IMR-90 (cell line): ENCODE data around the gene ZXDA. TPM values are rescaled to one million over a fixed set of nuclear protein-coding genes. Genes with fewer than 3 reads are reported as not detected.
A peak's percentile ranks its signal among the peaks of the same experiment; 100 is the strongest.

Experiments used
- ATAC-seq: fragments of 200-7000 bp; cut with Tn5 transposase; 2 replicates; pipeline ENCODE4 v1.9.1; 2020; ENCODE audit warnings: low read depth, mild to moderate bottlenecking, moderate library complexity
- BruUV-seq: library from RNA; stranded (reverse); fragments of 400-500 nt; replicated peaks from 2 replicates; lab custom pipeline; 2021; lab: Mats Ljungman, UMichigan
- CTCF ChIA-PET: fragments of 300-600 bp; formaldehyde crosslinking; extraction: SDS; loops from one replicate; lab custom pipeline; 2021; ENCODE audit warnings: antibody characterized with exemption; lab: Yijun Ruan, JAX
- POLR2A ChIA-PET: fragments of 300-600 bp; sonication (Branson Sonifier 250); formaldehyde crosslinking; loops from one replicate; lab custom pipeline; 2022; ENCODE audit warnings: antibody characterized with exemption; ENCODE audit not compliant: unreplicated experiment; lab: Charles Lee
- DNase-seq: peaks from one replicate; pipeline ENCODE4 v3.0.0; 2013
- H2AFZ ChIP-seq: replicated peaks from 2 replicates; pipeline ENCODE3; 2013; ENCODE audit warnings: low read length, mild to moderate bottlenecking; ENCODE audit not compliant: poor library complexity
- H2AK5ac ChIP-seq: 2 replicates; pipeline ENCODE4 v1.6.1; 2013; ENCODE audit warnings: low read depth, low read length, inconsistent platforms
- H2AK9ac ChIP-seq: replicated peaks from 2 replicates; pipeline ENCODE3; 2013; ENCODE audit warnings: mild to moderate bottlenecking, low read depth, low read length, moderate library complexity; ENCODE audit not compliant: poor library complexity
- H2BK120ac ChIP-seq: 2 replicates; pipeline ENCODE4 v1.6.1; 2013; ENCODE audit warnings: low read depth, low read length, inconsistent platforms
- H2BK15ac ChIP-seq: 3 replicates; pipeline ENCODE4 v1.6.1; 2013; ENCODE audit warnings: low read depth, low read length, inconsistent platforms
- H2BK20ac ChIP-seq: 2 replicates; pipeline ENCODE4 v1.6.1; 2013; ENCODE audit warnings: low read depth, mild to moderate bottlenecking, inconsistent platforms, low read length, moderate library complexity
- H2BK5ac ChIP-seq: 2 replicates; pipeline ENCODE4 v1.6.1; 2013; ENCODE audit warnings: mild to moderate bottlenecking, low read depth, low read length, inconsistent platforms; ENCODE audit not compliant: poor library complexity, severe bottlenecking
- H3K14ac ChIP-seq: replicated peaks from 2 replicates; pipeline ENCODE4 v1.6.1; 2013; ENCODE audit warnings: low read depth, low read length, inconsistent platforms
- H3K18ac ChIP-seq: 2 replicates; pipeline ENCODE4 v1.6.1; 2013; ENCODE audit warnings: low read depth, low read length, control low read depth
- H3K23ac ChIP-seq: 2 replicates; pipeline ENCODE4 v1.6.1; 2013; ENCODE audit warnings: low read depth, low read length, inconsistent platforms
- H3K27ac ChIP-seq: 2 replicates; pipeline ENCODE4 v1.5.1; 2013; ENCODE audit warnings: mild to moderate bottlenecking, control low read depth, low read length; ENCODE audit not compliant: insufficient read depth
- H3K27me3 ChIP-seq: 2 replicates; pipeline ENCODE4 v1.6.1; 2013; ENCODE audit warnings: low read length; ENCODE audit not compliant: control insufficient read depth, insufficient read depth
- H3K36me3 ChIP-seq: 2 replicates; pipeline ENCODE4 v1.6.1; 2013; ENCODE audit warnings: low read length, mixed read lengths; ENCODE audit not compliant: control insufficient read depth, insufficient read depth
- H3K4ac ChIP-seq: 2 replicates; pipeline ENCODE4 v1.6.1; 2013; ENCODE audit warnings: low read depth, low read length, inconsistent platforms
- H3K4me1 ChIP-seq: 2 replicates; pipeline ENCODE4 v1.6.1; 2013; ENCODE audit warnings: low read length, mixed read lengths; ENCODE audit not compliant: control insufficient read depth, insufficient read depth
- H3K4me2 ChIP-seq: 2 replicates; pipeline ENCODE4 v1.6.1; 2013; ENCODE audit warnings: low read depth, mild to moderate bottlenecking, control low read depth, low read length, moderate library complexity
- H3K4me3 ChIP-seq: 2 replicates; pipeline ENCODE4 v1.5.1; 2013; ENCODE audit warnings: low read depth, mild to moderate bottlenecking, control low read depth, low read length, moderate library complexity; ENCODE audit not compliant: insufficient read depth
- H3K56ac ChIP-seq: 2 replicates; pipeline ENCODE4 v1.6.1; 2013; ENCODE audit warnings: low read length, inconsistent platforms; ENCODE audit not compliant: insufficient read depth; ENCODE audit errors: extremely low read depth
- H3K79me1 ChIP-seq, 2 experiments: 2 replicates each; pipeline ENCODE4 v1.6.1; 2013; ENCODE audit warnings: low read length in 2 of 2, inconsistent platforms in 1 of 2, low read depth in 1 of 2
- H3K9ac ChIP-seq: 2 replicates; pipeline ENCODE4 v1.6.1; 2013; ENCODE audit warnings: low read depth, low read length, control low read depth
- H3K9me1 ChIP-seq: 2 replicates; pipeline ENCODE4 v1.6.1; 2013; ENCODE audit warnings: low read length, inconsistent platforms; ENCODE audit not compliant: insufficient read depth
- H3K9me3 ChIP-seq: 2 replicates; pipeline ENCODE4 v1.6.1; 2013; ENCODE audit warnings: low read length; ENCODE audit not compliant: control insufficient read depth, insufficient read depth
- H4K20me1 ChIP-seq: 2 replicates; pipeline ENCODE4 v1.6.1; 2013; ENCODE audit warnings: low read length, inconsistent platforms; ENCODE audit not compliant: insufficient read depth
- H4K5ac ChIP-seq: 2 replicates; pipeline ENCODE4 v1.6.1; 2013; ENCODE audit warnings: mild to moderate bottlenecking, low read depth, low read length, control low read depth
- H4K8ac ChIP-seq, 2 experiments: 2 replicates each; pipeline ENCODE4 v1.6.1; 2013; ENCODE audit warnings: low read depth in 2 of 2, low read length in 2 of 2, control low read depth in 1 of 2, inconsistent platforms in 1 of 2
- H4K91ac ChIP-seq: 2 replicates; pipeline ENCODE4 v1.6.1; 2013; ENCODE audit warnings: low read depth, low read length, inconsistent platforms; ENCODE audit not compliant: insufficient read depth
- BHLHE40 ChIP-seq: fragments of 150-350 bp; IDR thresholded peaks from 2 replicates; pipeline ENCODE4 v1.6.1; 2016; ENCODE audit warnings: mild to moderate bottlenecking, low read depth, low read length
- CHD1 ChIP-seq: IDR thresholded peaks from 2 replicates; pipeline ENCODE4 v1.6.1; 2012; ENCODE audit warnings: low read depth, low read length, improper control_type of control experiment
- MAFK ChIP-seq: IDR thresholded peaks from 2 replicates; pipeline ENCODE4 v1.6.1; 2012; ENCODE audit warnings: low read depth, low read length, improper control_type of control experiment
- MAZ ChIP-seq: IDR thresholded peaks from 2 replicates; pipeline ENCODE4 v1.6.1; 2012; ENCODE audit warnings: low read depth, mild to moderate bottlenecking, low read length, improper control_type of control experiment, moderate library complexity, borderline replicate concordance
- MXI1 ChIP-seq: IDR thresholded peaks from 2 replicates; pipeline ENCODE4 v1.6.1; 2012; ENCODE audit warnings: low read depth, mild to moderate bottlenecking, low read length, moderate library complexity, borderline replicate concordance
- NFE2L2 ChIP-seq: fragments of 150-350 bp; IDR thresholded peaks from 2 replicates; pipeline ENCODE4 v1.6.1; 2016; ENCODE audit warnings: low read depth, mild to moderate bottlenecking, low read length
- POLR2A ChIP-seq: IDR thresholded peaks from 2 replicates; pipeline ENCODE4 v1.6.1; 2012; ENCODE audit warnings: mild to moderate bottlenecking, low read depth, low read length
- RAD21 ChIP-seq: IDR thresholded peaks from 2 replicates; pipeline ENCODE4 v1.6.1; 2012; ENCODE audit warnings: low read length, improper control_type of control experiment
- RCOR1 ChIP-seq: IDR thresholded peaks from 2 replicates; pipeline ENCODE4 v1.6.1; 2012; ENCODE audit warnings: mild to moderate bottlenecking, low read length, improper control_type of control experiment; ENCODE audit not compliant: insufficient replicate concordance
- RFX5 ChIP-seq: IDR thresholded peaks from 2 replicates; pipeline ENCODE4 v1.8.0; 2012; ENCODE audit warnings: low read depth, mild to moderate bottlenecking, low read length, moderate library complexity
- SMC3 ChIP-seq: fragments of 150-350 bp; IDR thresholded peaks from 2 replicates; pipeline ENCODE4 v1.6.1; 2016; ENCODE audit warnings: low read depth, mild to moderate bottlenecking, antibody characterized with exemption, low read length, moderate library complexity
- WGBS, 2 experiments: methylation state at CpG; one replicate each; pipeline versions ENCODE4 v1.1.5 to v1.1.7; 2013; ENCODE audit warnings: missing lambda C conversion rate in 2 of 2; ENCODE audit not compliant: insufficient read length in 1 of 2; ENCODE audit errors: extremely low coverage in 2 of 2; 5-methylcytosine and 5-hydroxymethylcytosine counted together
- dilution Hi-C: fragments of 300-500 bp; cut with HindIII; formaldehyde crosslinking; loops from one replicate; pipeline ENCODE4 v1.14.3; 2018; ENCODE audit warnings: low sequenced_read_pairs; ENCODE audit not compliant: unreplicated experiment
- in situ Hi-C: fragments of 300-500 bp; cut with MboI; formaldehyde crosslinking; loops from 3 replicates; pipeline ENCODE4 v1.14.3; 2019; ENCODE audit warnings: low sequenced_read_pairs, inconsistent platforms, mixed read lengths
- intact Hi-C: fragments of 100-400 bp; cut with micrococcal nuclease; formaldehyde crosslinking; loops from 2 replicates; pipeline ENCODE4 v1.10.0; 2022
- polyA plus RNA-seq, 3 experiments: library from polyadenylated mRNA; depleted of rRNA; stranded (reverse); fragments of >200 nt; gene quantifications; 2 replicates each; pipeline ENCODE4 v1.2.3, GENCODE V29; 2012; ENCODE audit warnings: low replicate concordance in 1 of 3
- total RNA-seq: library from RNA; depleted of rRNA; stranded (reverse); fragments of >200 nt; gene quantifications from 2 replicates; pipeline ENCODE4 v1.2.3, GENCODE V29; 2012
- TF ChIP-seq, protein P1 (sequence below): fragments of 150-350 bp; IDR thresholded peaks from 2 replicates; pipeline ENCODE4 v1.6.1; 2016; ENCODE audit warnings: low read depth, mild to moderate bottlenecking, low read length, moderate library complexity, borderline replicate concordance
- TF ChIP-seq, protein P2 (sequence below): fragments of 150-350 bp; IDR thresholded peaks from 2 replicates; pipeline ENCODE4 v1.6.1; 2017; ENCODE audit warnings: mild to moderate bottlenecking, antibody characterized with exemption, low read length, low read depth
- TF ChIP-seq, protein P3 (sequence below): conservative IDR thresholded peaks from 2 replicates; pipeline ENCODE4 v1.5.1; 2012; ENCODE audit warnings: mild to moderate bottlenecking, low read depth, low read length, improper control_type of control experiment

Gene ZXDA
- total and polyA plus RNA-seq, 2 of the 4 experiments (the other 2 are of a cell fraction), result 1.0 to 3.4 TPM

DNA sequence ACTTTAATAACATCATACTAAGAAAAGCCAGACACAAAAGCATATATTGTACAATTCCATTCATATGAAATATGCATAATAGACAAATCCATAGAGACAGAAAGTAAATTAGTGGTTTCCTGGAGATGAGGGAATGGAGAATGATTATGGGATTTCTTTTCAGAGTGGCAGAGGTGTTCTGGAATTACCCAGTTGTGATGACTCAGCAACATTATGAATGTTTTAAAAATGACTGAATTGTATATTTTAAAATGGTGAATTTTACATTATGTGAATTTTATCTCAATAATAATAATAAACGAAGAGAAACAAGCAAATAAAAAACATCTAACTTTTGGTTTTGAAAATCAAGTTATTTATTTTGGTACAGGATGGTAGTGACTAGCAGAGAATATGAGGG, 11.2 kb downstream of the ZXDA start:
- in situ Hi-C loops, result no loop called here
- POLR2A ChIA-PET, result no interaction called here
- no peak overlapping the region for H3K27ac ChIP-seq

More for the DNA sequence above, 11.2 kb downstream of the ZXDA start:
- H2AK5ac ChIP-seq, result no peak overlapping the region
- no peak overlapping the region for H3K4ac ChIP-seq
- no CpG with 5 or more reads among the region's 1 CpG for WGBS, 2 experiments
- intact Hi-C loops, result no loop called here
- H3K9me1 ChIP-seq, result no peaks in the 10 kb centered on the region
- no peaks in the 10 kb centered on the region for H3K27me3 ChIP-seq
- H4K5ac ChIP-seq, result no peak overlapping the region
- H4K20me1 ChIP-seq, result no peaks in the 10 kb centered on the region
- CTCF ChIA-PET, result no interaction called here
- H3K36me3 ChIP-seq, result no peaks in the 10 kb centered on the region
- H3K56ac ChIP-seq, result no peak overlapping the region
- no TSS peak for BruUV-seq
- H3K23ac ChIP-seq, result no peak overlapping the region
- no peak overlapping the region for H2AFZ ChIP-seq
- dilution Hi-C loops, result no loop called here
- no peak overlapping the region for H2BK120ac ChIP-seq
- H3K4me1 ChIP-seq, result no peaks in the 10 kb centered on the region
- ATAC-seq (no peak), DNase-seq (no peak)
- H2AK9ac ChIP-seq, result no peak overlapping the region
- no peak overlapping the region for H3K4me2 ChIP-seq
- H3K9ac ChIP-seq, result no peak overlapping the region
- H2BK20ac ChIP-seq, result no peak overlapping the region
- no peak overlapping the region for H4K8ac ChIP-seq
- no peaks in the 10 kb centered on the region for H3K79me1 ChIP-seq
- H3K4me3 ChIP-seq, result no peak overlapping the region
- H4K91ac ChIP-seq, result no peak overlapping the region
- TF ChIP-seq BHLHE40 (no peak), MAFK (peak; percentile 98), CHD1 (no peak), RFX5 (no peak), RCOR1 (no peak), MAZ (no peak), POLR2A (no peak), NFE2L2 (peak; percentile 68), SMC3 (no peak), MXI1 (no peak), RAD21 (no peak)
- TF ChIP-seq, protein P1, sequence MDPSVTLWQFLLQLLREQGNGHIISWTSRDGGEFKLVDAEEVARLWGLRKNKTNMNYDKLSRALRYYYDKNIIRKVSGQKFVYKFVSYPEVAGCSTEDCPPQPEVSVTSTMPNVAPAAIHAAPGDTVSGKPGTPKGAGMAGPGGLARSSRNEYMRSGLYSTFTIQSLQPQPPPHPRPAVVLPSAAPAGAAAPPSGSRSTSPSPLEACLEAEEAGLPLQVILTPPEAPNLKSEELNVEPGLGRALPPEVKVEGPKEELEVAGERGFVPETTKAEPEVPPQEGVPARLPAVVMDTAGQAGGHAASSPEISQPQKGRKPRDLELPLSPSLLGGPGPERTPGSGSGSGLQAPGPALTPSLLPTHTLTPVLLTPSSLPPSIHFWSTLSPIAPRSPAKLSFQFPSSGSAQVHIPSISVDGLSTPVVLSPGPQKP, result no peak
- TF ChIP-seq, protein P2, sequence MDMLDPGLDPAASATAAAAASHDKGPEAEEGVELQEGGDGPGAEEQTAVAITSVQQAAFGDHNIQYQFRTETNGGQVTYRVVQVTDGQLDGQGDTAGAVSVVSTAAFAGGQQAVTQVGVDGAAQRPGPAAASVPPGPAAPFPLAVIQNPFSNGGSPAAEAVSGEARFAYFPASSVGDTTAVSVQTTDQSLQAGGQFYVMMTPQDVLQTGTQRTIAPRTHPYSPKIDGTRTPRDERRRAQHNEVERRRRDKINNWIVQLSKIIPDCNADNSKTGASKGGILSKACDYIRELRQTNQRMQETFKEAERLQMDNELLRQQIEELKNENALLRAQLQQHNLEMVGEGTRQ, result no peak
- TF ChIP-seq, protein P3, sequence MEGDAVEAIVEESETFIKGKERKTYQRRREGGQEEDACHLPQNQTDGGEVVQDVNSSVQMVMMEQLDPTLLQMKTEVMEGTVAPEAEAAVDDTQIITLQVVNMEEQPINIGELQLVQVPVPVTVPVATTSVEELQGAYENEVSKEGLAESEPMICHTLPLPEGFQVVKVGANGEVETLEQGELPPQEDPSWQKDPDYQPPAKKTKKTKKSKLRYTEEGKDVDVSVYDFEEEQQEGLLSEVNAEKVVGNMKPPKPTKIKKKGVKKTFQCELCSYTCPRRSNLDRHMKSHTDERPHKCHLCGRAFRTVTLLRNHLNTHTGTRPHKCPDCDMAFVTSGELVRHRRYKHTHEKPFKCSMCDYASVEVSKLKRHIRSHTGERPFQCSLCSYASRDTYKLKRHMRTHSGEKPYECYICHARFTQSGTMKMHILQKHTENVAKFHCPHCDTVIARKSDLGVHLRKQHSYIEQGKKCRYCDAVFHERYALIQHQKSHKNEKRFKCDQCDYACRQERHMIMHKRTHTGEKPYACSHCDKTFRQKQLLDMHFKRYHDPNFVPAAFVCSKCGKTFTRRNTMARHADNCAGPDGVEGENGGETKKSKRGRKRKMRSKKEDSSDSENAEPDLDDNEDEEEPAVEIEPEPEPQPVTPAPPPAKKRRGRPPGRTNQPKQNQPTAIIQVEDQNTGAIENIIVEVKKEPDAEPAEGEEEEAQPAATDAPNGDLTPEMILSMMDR, result no peak
- H3K18ac ChIP-seq, result no peak overlapping the region
- H2BK15ac ChIP-seq, result no peak overlapping the region
- no peak overlapping the region for H2BK5ac ChIP-seq
- H3K14ac ChIP-seq, result no peak overlapping the region
- H3K9me3 ChIP-seq, result no peaks in the 10 kb centered on the region
